Panc1 (cell line): ENCODE results near the gene CDK12. TPM values are rescaled to one million over a fixed set of nuclear protein-coding genes. Genes with fewer than 3 reads are reported as not detected.
"Not testable (repeated sequence)": the region's sequence is repeated elsewhere in the genome, so short reads cannot be mapped to it uniquely, and the experiment has no call there.

ENCODE experiments used
- ATAC-seq: fragments of 200-7000 bp; cut with Tn5 transposase; 2 replicates; pipeline ENCODE4 v1.9.1; 2020; ENCODE audit warnings: mild to moderate bottlenecking, moderate library complexity
- BruUV-seq: library from RNA; stranded (reverse); fragments of 400-500 nt; replicated peaks from 2 replicates; lab custom pipeline; 2021; lab: Mats Ljungman, UMichigan
- CTCF ChIA-PET: fragments of 300-600 bp; sonication (Branson Sonifier 250); formaldehyde crosslinking; loops from one replicate; lab custom pipeline; 2022; ENCODE audit warnings: antibody characterized with exemption; lab: Charles Lee
- POLR2A ChIA-PET: fragments of 300-600 bp; sonication (Branson Sonifier 250); formaldehyde crosslinking; loops from one replicate; lab custom pipeline; 2022; ENCODE audit warnings: antibody characterized with exemption; lab: Charles Lee
- DNase-seq: peaks from one replicate; pipeline ENCODE4 v3.0.0-alpha.2; 2010; ENCODE audit warnings: low read depth, low spot score
- H3K27ac ChIP-seq: 2 replicates; pipeline ENCODE4 v1.5.1; 2011; ENCODE audit warnings: mild to moderate bottlenecking, low read length, inconsistent platforms
- H3K27me3 ChIP-seq: fragments of 200-500 bp; sonication (Bioruptor generic); 2 replicates; pipeline ENCODE4 v1.6.0; 2014; ENCODE audit warnings: low read length, inconsistent platforms; ENCODE audit not compliant: control insufficient read depth, insufficient read depth
- H3K36me3 ChIP-seq: fragments of 200-500 bp; sonication (Bioruptor generic); 2 replicates; pipeline ENCODE4 v1.5.1; 2014; ENCODE audit warnings: inconsistent platforms, mild to moderate bottlenecking, low read length, moderate library complexity; ENCODE audit not compliant: control insufficient read depth, insufficient read depth
- H3K4me1 ChIP-seq: 2 replicates; pipeline ENCODE4 v1.5.1; 2011; ENCODE audit warnings: inconsistent platforms, mild to moderate bottlenecking, low read length, moderate library complexity; ENCODE audit not compliant: control insufficient read depth, insufficient read depth
- H3K4me3 ChIP-seq, 2 experiments: 2 replicates each; pipeline ENCODE4 v1.5.1; 2011 to 2012; ENCODE audit warnings: low read depth in 2 of 2, low read length in 2 of 2, mild to moderate bottlenecking in 2 of 2, inconsistent platforms in 1 of 2, moderate library complexity in 1 of 2
- H3K9me3 ChIP-seq: fragments of 200-500 bp; sonication (Bioruptor generic); 2 replicates; pipeline ENCODE4 v1.5.1; 2014; ENCODE audit warnings: low read depth, mild to moderate bottlenecking, inconsistent platforms, low read length, moderate library complexity; ENCODE audit not compliant: control insufficient read depth, insufficient read depth
- POLR2AphosphoS5 ChIP-seq: IDR thresholded peaks from 2 replicates; pipeline ENCODE4 v1.6.1; 2012; ENCODE audit warnings: mild to moderate bottlenecking, low read depth, low read length, moderate library complexity
- SIN3A ChIP-seq: IDR thresholded peaks from 2 replicates; pipeline ENCODE4 v1.6.1; 2012; ENCODE audit warnings: low read depth, mild to moderate bottlenecking, low read length, moderate library complexity, borderline replicate concordance; ENCODE audit not compliant: insufficient read depth
- TCF7L2 ChIP-seq: IDR thresholded peaks from 2 replicates; pipeline ENCODE4 v1.6.1; 2011; ENCODE audit warnings: mild to moderate bottlenecking, low read depth, low read length, inconsistent platforms
- in situ Hi-C: cut with HindIII; loops from 2 replicates; pipeline ENCODE4 v1.10.0; 2016; ENCODE audit warnings: low sequenced_read_pairs, low pct_unique_long_range_greater_than_20kb
- intact Hi-C: fragments of 100-400 bp; cut with micrococcal nuclease; formaldehyde crosslinking; loops from one replicate; pipeline ENCODE4 v1.10.0; 2022; ENCODE audit not compliant: unreplicated experiment
- total RNA-seq: library from RNA; stranded (reverse); gene quantifications from one replicate; pipeline ENCODE4 v1.2.1, GENCODE V29; 2021; ENCODE audit not compliant: unreplicated experiment
- TF ChIP-seq, protein P1 (sequence below), 2 experiments: IDR thresholded peaks; 2 replicates each; pipeline ENCODE4 v1.6.1; 2011 to 2012; ENCODE audit warnings: low read depth in 2 of 2, control low read depth in 1 of 2, low read length in 1 of 2, mild to moderate bottlenecking in 1 of 2, moderate library complexity in 1 of 2; ENCODE audit not compliant: insufficient read depth in 1 of 2
- TF ChIP-seq, protein P2 (sequence below): fragments of 450-650 bp; IDR thresholded peaks from 2 replicates; pipeline ENCODE4 v1.5.1; 2017; ENCODE audit warnings: mild to moderate bottlenecking

CDK12 gene
- total RNA-seq, 1 experiment from 2014 or later, result 57.8 TPM

DNA sequence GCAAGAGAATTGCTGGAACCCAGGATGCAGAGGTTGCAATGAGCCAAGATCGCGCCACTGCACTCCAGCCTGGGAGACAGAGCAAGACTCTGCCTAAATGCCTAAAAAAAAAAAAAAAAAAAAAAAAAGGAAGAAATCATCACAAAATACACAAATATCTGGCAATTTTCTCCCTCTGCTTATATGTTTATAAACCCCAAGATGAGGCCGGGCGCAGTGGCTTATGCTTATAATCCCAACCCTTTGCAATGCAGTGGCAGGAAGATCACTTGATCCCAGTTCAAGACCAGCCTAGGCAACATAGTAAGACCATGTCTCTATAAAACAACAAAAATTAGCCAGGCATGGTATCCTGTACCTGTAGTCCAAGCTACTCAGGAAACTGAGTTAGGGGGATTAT is 31.7 kb upstream of the CDK12 start:
- no TSS peak for BruUV-seq
- in situ Hi-C loops (no loop called here), intact Hi-C loops (no loop called here)
- H3K4me3 ChIP-seq, result no peak overlapping the region
- no peaks in the 10 kb centered on the region for H3K9me3 ChIP-seq
- ChIA-PET CTCF (no interaction called here), POLR2A (no interaction called here)
- peaks cover 3% of the 10 kb centered on the region; the same call in 1 of the 2 replicates for H3K36me3 ChIP-seq
- H3K4me1 ChIP-seq, result no peaks in the 10 kb centered on the region
- DNase-seq, result no peak
- H3K27me3 ChIP-seq, result no peaks in the 10 kb centered on the region
- no peak for ATAC-seq
- H3K27ac ChIP-seq, result no peak overlapping the region
- TF ChIP-seq SIN3A, result no peak
- TF ChIP-seq, protein P1, sequence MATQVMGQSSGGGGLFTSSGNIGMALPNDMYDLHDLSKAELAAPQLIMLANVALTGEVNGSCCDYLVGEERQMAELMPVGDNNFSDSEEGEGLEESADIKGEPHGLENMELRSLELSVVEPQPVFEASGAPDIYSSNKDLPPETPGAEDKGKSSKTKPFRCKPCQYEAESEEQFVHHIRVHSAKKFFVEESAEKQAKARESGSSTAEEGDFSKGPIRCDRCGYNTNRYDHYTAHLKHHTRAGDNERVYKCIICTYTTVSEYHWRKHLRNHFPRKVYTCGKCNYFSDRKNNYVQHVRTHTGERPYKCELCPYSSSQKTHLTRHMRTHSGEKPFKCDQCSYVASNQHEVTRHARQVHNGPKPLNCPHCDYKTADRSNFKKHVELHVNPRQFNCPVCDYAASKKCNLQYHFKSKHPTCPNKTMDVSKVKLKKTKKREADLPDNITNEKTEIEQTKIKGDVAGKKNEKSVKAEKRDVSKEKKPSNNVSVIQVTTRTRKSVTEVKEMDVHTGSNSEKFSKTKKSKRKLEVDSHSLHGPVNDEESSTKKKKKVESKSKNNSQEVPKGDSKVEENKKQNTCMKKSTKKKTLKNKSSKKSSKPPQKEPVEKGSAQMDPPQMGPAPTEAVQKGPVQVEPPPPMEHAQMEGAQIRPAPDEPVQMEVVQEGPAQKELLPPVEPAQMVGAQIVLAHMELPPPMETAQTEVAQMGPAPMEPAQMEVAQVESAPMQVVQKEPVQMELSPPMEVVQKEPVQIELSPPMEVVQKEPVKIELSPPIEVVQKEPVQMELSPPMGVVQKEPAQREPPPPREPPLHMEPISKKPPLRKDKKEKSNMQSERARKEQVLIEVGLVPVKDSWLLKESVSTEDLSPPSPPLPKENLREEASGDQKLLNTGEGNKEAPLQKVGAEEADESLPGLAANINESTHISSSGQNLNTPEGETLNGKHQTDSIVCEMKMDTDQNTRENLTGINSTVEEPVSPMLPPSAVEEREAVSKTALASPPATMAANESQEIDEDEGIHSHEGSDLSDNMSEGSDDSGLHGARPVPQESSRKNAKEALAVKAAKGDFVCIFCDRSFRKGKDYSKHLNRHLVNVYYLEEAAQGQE (IDR thresholded peaks at IDR 0.05; ENCODE audit: insufficient read depth in 1 of 2, low read depth in 2 of 2, low read length in 1 of 2), result no peak
- TF ChIP-seq POLR2AphosphoS5, result no peak
- TF ChIP-seq TCF7L2, result no peak
- TF ChIP-seq, protein P2, sequence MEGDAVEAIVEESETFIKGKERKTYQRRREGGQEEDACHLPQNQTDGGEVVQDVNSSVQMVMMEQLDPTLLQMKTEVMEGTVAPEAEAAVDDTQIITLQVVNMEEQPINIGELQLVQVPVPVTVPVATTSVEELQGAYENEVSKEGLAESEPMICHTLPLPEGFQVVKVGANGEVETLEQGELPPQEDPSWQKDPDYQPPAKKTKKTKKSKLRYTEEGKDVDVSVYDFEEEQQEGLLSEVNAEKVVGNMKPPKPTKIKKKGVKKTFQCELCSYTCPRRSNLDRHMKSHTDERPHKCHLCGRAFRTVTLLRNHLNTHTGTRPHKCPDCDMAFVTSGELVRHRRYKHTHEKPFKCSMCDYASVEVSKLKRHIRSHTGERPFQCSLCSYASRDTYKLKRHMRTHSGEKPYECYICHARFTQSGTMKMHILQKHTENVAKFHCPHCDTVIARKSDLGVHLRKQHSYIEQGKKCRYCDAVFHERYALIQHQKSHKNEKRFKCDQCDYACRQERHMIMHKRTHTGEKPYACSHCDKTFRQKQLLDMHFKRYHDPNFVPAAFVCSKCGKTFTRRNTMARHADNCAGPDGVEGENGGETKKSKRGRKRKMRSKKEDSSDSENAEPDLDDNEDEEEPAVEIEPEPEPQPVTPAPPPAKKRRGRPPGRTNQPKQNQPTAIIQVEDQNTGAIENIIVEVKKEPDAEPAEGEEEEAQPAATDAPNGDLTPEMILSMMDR, result no peak

DNA sequence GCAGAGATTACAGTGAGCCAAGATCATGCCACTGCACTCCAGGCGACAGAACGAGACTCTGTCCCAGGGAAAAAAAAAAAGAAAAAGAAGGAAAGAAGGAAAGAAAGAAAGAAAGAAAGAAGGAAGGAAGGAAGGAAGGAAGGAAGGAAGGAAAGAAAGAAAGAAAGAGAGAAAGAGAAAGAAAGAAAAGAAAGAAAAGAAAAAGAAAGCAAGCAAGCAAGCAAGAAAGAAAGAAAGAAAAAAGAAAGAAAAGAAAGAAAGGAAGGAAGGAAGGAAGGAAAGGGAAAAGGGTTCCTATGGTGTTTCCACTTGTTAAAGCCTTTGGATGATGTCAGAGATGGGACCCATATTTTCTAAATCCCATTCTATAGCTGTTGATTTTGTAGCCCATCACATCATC is 21.4 kb upstream of the CDK12 start:
- not testable (repeated sequence) for ATAC-seq, H3K4me3 ChIP-seq
- CTCF ChIA-PET, result interaction anchor here (0.7 kb wide), 1 partner anchor 594 kb away, joined by 11 read pairs; no protein-coding TSS in a partner anchor

DNA sequence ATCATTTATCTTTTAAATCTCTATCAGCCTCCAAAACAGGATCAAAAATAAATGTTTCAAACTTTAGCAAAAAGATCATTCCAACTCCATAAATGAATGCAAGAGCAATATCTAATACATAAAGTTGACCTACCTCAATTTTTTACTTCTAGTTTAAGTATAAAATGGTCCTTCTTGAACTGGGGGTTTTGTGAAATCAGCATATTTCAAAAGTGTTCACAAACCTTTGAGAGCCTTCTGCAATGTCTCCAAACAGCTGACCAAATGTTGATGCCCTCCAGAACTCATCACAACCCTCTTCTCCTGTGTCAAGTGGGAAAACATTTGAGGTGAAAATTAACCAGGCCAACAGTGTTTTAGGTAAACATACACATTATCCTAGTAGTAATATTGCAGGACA is 18.0 kb upstream of the CDK12 start:
- no peak for DNase-seq
- ChIA-PET CTCF (no interaction called here), POLR2A (interaction anchor here (0.5 to 0.7 kb wide), 2 partner anchors 18 to 248 kb away, joined by 3 to 9 read pairs; partner anchors contain the start of gene CDK12)
- Histone ChIP-seq H3K9me3 (no peaks in the 10 kb centered on the region), H3K4me3 (no peak overlapping the region), H3K27me3 (no peaks in the 10 kb centered on the region), H3K4me1 (no peaks in the 10 kb centered on the region), H3K36me3 (peaks cover 25% of the 10 kb centered on the region), H3K27ac (no peak overlapping the region)
- no TSS peak for BruUV-seq
- TF ChIP-seq SIN3A, result no peak
- TF ChIP-seq, protein P1 (IDR thresholded peaks at IDR 0.05; ENCODE audit: insufficient read depth in 1 of 2, low read depth in 2 of 2, low read length in 1 of 2), result no peak
- TF ChIP-seq, protein P2, result no peak
- TF ChIP-seq TCF7L2, result no peak
- no peak for TF ChIP-seq POLR2AphosphoS5
- ATAC-seq, result no peak
- intact Hi-C loops (no loop called here), in situ Hi-C loops (no loop called here)

More for the DNA sequence above, 21.4 kb upstream of the CDK12 start:
- POLR2A ChIA-PET, DNase-seq, H3K27me3 ChIP-seq, H3K9me3 ChIP-seq, H3K4me1 ChIP-seq, BruUV-seq, in situ Hi-C loops, H3K27ac ChIP-seq, intact Hi-C loops: not testable (repeated sequence)
- peaks cover 21% of the 10 kb centered on the region for H3K36me3 ChIP-seq
